ENCODE results near the gene UNC5A. TPM values are rescaled to one million over a fixed set of nuclear protein-coding genes. Genes with fewer than 3 reads are reported as not detected.

Gene UNC5A
- total RNA-seq, 2 donors from 2014 or later, result 0.89 to 1.4 TPM

GRCh38 chr5:176906126-176906525 is 95.8 kb downstream of the UNC5A start:
- no peak overlapping the region for H3K4me3 Mint-ChIP-seq
- H3K9me3 Mint-ChIP-seq, result no peaks in the 10 kb centered on the region
- no peak overlapping the region for H3K27ac Mint-ChIP-seq
- Histone ChIP-seq H3K36me3 (ENCODE audit: control insufficient read depth, insufficient read depth, low read length) (peaks cover 76% of the 10 kb centered on the region), H3K27ac (ENCODE audit: low read depth, low read length) (peak overlapping the region; percentile 18), H3K4me1 (ENCODE audit: control insufficient read depth, insufficient read depth, low read length) (peaks cover 15% of the 10 kb centered on the region), H3K27me3 (ENCODE audit: control insufficient read depth, insufficient read depth, low read length, poor library complexity, severe bottlenecking) (no peaks in the 10 kb centered on the region), H3K9ac (ENCODE audit: extremely low read depth, low read length, poor library complexity, severe bottlenecking) (no peak overlapping the region), H3K9me3 (ENCODE audit: control insufficient read depth, low read length) (no peaks in the 10 kb centered on the region), H3K4me3 (ENCODE audit: low read length) (no peak overlapping the region)
- TF ChIP-seq CTCF (conservative IDR thresholded peaks at IDR 0.05), result no peak
- no peaks in the 10 kb centered on the region for H3K27me3 Mint-ChIP-seq (ENCODE audit: insufficient read depth)
- 100% methylated on average over 1 of the region's 1 CpG; no CpG with 5 or more reads in 1 of the 2 experiments for WGBS, 2 experiments (ENCODE audit: insufficient coverage in 1 of 2, insufficient read length in 1 of 2)
- H3K36me3 Mint-ChIP-seq (ENCODE audit: low read depth), result peaks cover 46% of the 10 kb centered on the region
- DNase-seq, result no peak
- peaks cover 43% of the 10 kb centered on the region for H3K4me1 Mint-ChIP-seq

- Histone ChIP-seq H3K27ac (ENCODE audit: low read depth, low read length) (no peak overlapping the region), H3K36me3 (ENCODE audit: control insufficient read depth, insufficient read depth, low read length) (peaks cover 76% of the 10 kb centered on the region), H3K27me3 (ENCODE audit: control insufficient read depth, insufficient read depth, low read length, poor library complexity, severe bottlenecking) (no peaks in the 10 kb centered on the region), H3K4me3 (ENCODE audit: low read length) (no peak overlapping the region), H3K9ac (ENCODE audit: extremely low read depth, low read length, poor library complexity, severe bottlenecking) (no peak overlapping the region), H3K4me1 (ENCODE audit: control insufficient read depth, insufficient read depth, low read length) (peaks cover 15% of the 10 kb centered on the region), H3K9me3 (ENCODE audit: control insufficient read depth, low read length) (no peaks in the 10 kb centered on the region)
- no peak overlapping the region for H3K4me3 Mint-ChIP-seq
- H3K27me3 Mint-ChIP-seq (ENCODE audit: insufficient read depth), result no peaks in the 10 kb centered on the region
- no peak for DNase-seq
- H3K27ac Mint-ChIP-seq, result no peak overlapping the region
- no peaks in the 10 kb centered on the region for H3K9me3 Mint-ChIP-seq
- H3K36me3 Mint-ChIP-seq (ENCODE audit: low read depth), result peaks cover 46% of the 10 kb centered on the region
- peaks cover 47% of the 10 kb centered on the region for H3K4me1 Mint-ChIP-seq
- WGBS, 2 experiments (ENCODE audit: insufficient coverage in 1 of 2, insufficient read length in 1 of 2), result 78 to 97% methylated on average over 2 to 3 of the region's 3 CpGs
- TF ChIP-seq CTCF (conservative IDR thresholded peaks at IDR 0.05), result no peak
These were observed 96.4 kb downstream of the UNC5A start for GRCh38 chr5:176906796-176907195.

- H3K4me1 Mint-ChIP-seq, result peaks cover 44% of the 10 kb centered on the region
- WGBS, 2 experiments (ENCODE audit: insufficient coverage in 1 of 2, insufficient read length in 1 of 2), result 80 to 90% methylated on average over 4 to 5 of the region's 5 CpGs
- no peak for TF ChIP-seq CTCF (conservative IDR thresholded peaks at IDR 0.05)
- DNase-seq, result no peak
- H3K9me3 ChIP-seq (ENCODE audit: control insufficient read depth, low read length), result no peaks in the 10 kb centered on the region
- peaks cover 44% of the 10 kb centered on the region for H3K36me3 Mint-ChIP-seq (ENCODE audit: low read depth)
- H3K9me3 Mint-ChIP-seq, result no peaks in the 10 kb centered on the region
- no peak overlapping the region for H3K4me3 Mint-ChIP-seq
- no peaks in the 10 kb centered on the region for H3K27me3 Mint-ChIP-seq (ENCODE audit: insufficient read depth)
- no peak overlapping the region for H3K27ac ChIP-seq (ENCODE audit: low read depth, low read length)
- no peak overlapping the region for H3K27ac Mint-ChIP-seq
- peak overlapping the region; percentile 35 for H3K4me3 ChIP-seq (ENCODE audit: low read length)
- H3K4me1 ChIP-seq (ENCODE audit: control insufficient read depth, insufficient read depth, low read length), result peaks cover 16% of the 10 kb centered on the region
- H3K36me3 ChIP-seq (ENCODE audit: control insufficient read depth, insufficient read depth, low read length), result peaks cover 60% of the 10 kb centered on the region
- H3K9ac ChIP-seq (ENCODE audit: extremely low read depth, low read length, poor library complexity, severe bottlenecking), result no peak overlapping the region
- no peaks in the 10 kb centered on the region for H3K27me3 ChIP-seq (ENCODE audit: control insufficient read depth, insufficient read depth, low read length, poor library complexity, severe bottlenecking)
These were observed 98.5 kb downstream of the UNC5A start for GRCh38 chr5:176908675-176909368.

All from endodermal cell (in vitro differentiated cells).